OCI-LY7 (cell line): ENCODE measurements around the gene TASL. TPM values are rescaled to one million over a fixed set of nuclear protein-coding genes. Genes with fewer than 3 reads are reported as not detected.
"Not testable (repeated sequence)": the region's sequence is repeated elsewhere in the genome, so short reads cannot be mapped to it uniquely, and the experiment has no call there.

Experiments used
- BruUV-seq: library from RNA; stranded (reverse); fragments of 400-500 nt; replicated peaks from 2 replicates; lab custom pipeline; 2021; lab: Mats Ljungman, UMichigan
- CTCF ChIA-PET: fragments of 300-600 bp; sonication (Branson Sonifier 250); formaldehyde crosslinking; loops from one replicate; lab custom pipeline; 2022; ENCODE audit warnings: antibody characterized with exemption; ENCODE audit not compliant: unreplicated experiment; lab: Charles Lee
- POLR2A ChIA-PET: fragments of 300-600 bp; sonication (Branson Sonifier 250); formaldehyde crosslinking; loops from one replicate; lab custom pipeline; 2022; ENCODE audit warnings: antibody characterized with exemption; lab: Charles Lee
- DNase-seq: peaks from one replicate; pipeline ENCODE4 v3.0.0-alpha.2; 2015; ENCODE audit warnings: low spot score
- H2AFZ ChIP-seq: fragments of 200-600 bp; sonication (generic), shearing (Covaris generic); 2 replicates; pipeline ENCODE4 v1.6.1; 2014; ENCODE audit warnings: mild to moderate bottlenecking, antibody characterized with exemption, low read length, moderate library complexity
- H3K27ac ChIP-seq: fragments of 200-600 bp; sonication (generic); 2 replicates; pipeline ENCODE4 v1.5.1; 2014; ENCODE audit warnings: mixed run types, low read depth, mild to moderate bottlenecking, moderate library complexity, low read length, inconsistent platforms; ENCODE audit not compliant: poor library complexity, severe bottlenecking
- H3K36me3 ChIP-seq: fragments of 200-600 bp; sonication (generic); 2 replicates; pipeline ENCODE4 v1.6.1; 2014; ENCODE audit warnings: mild to moderate bottlenecking, antibody characterized with exemption, low read length, moderate library complexity, mixed read lengths; ENCODE audit not compliant: insufficient read depth
- H3K4me1 ChIP-seq: fragments of 200-600 bp; sonication (generic); 2 replicates; pipeline ENCODE4 v1.5.1; 2014; ENCODE audit warnings: mild to moderate bottlenecking, low read length; ENCODE audit not compliant: insufficient read depth, poor library complexity, severe bottlenecking
- H3K4me2 ChIP-seq: fragments of 200-600 bp; sonication (generic); 2 replicates; pipeline ENCODE4 v1.6.1; 2014; ENCODE audit warnings: mild to moderate bottlenecking, low read length
- H3K4me3 ChIP-seq: fragments of 200-600 bp; sonication (generic); 2 replicates; pipeline ENCODE4 v1.5.1; 2014; ENCODE audit warnings: mild to moderate bottlenecking, low read depth, low read length; ENCODE audit not compliant: poor library complexity, severe bottlenecking
- H3K79me2 ChIP-seq: fragments of 200-600 bp; sonication (generic); 2 replicates; pipeline ENCODE4 v1.6.1; 2016; ENCODE audit warnings: low read depth, mild to moderate bottlenecking, low read length, moderate library complexity, mixed read lengths; ENCODE audit not compliant: insufficient read depth
- H3K9me2 ChIP-seq: fragments of 200-600 bp; sonication (generic); 2 replicates; pipeline ENCODE4 v1.6.1; 2016; ENCODE audit warnings: mild to moderate bottlenecking, low read length, mixed read lengths; ENCODE audit not compliant: insufficient read depth
- H3K9me3 ChIP-seq: fragments of 200-600 bp; sonication (generic); 2 replicates; pipeline ENCODE4 v1.6.1; 2014; ENCODE audit warnings: mild to moderate bottlenecking, mixed run types, low read length, mixed read lengths
- H4K20me1 ChIP-seq: fragments of 200-600 bp; sonication (generic); 2 replicates; pipeline ENCODE4 v1.6.1; 2014; ENCODE audit warnings: mild to moderate bottlenecking, antibody characterized with exemption, low read length, moderate library complexity, mixed read lengths; ENCODE audit not compliant: insufficient read depth
- EZH2phosphoT487 ChIP-seq: fragments of 200-600 bp; sonication (generic); IDR thresholded peaks from 2 replicates; pipeline ENCODE4 v1.6.1; 2018; ENCODE audit warnings: low read depth, borderline replicate concordance, mild to moderate bottlenecking, mixed run types, antibody characterized with exemption, low read length, moderate library complexity, mixed read lengths
- intact Hi-C: fragments of 100-400 bp; cut with micrococcal nuclease; formaldehyde crosslinking; loops from one replicate; pipeline ENCODE4 v1.10.0; 2022; ENCODE audit not compliant: unreplicated experiment
- total RNA-seq, 2 experiments: library from RNA; depleted of rRNA in 1 of 2; stranded (reverse); fragments of >200 nt in 1 of 2; shearing (Covaris generic) in 1 of 2; gene quantifications; 2 replicates each; pipeline ENCODE4 v1.2.3, GENCODE V29; 2014 to 2022
- TF ChIP-seq, protein P1 (sequence below): fragments of 200-600 bp; sonication (generic); conservative IDR thresholded peaks from 2 replicates; pipeline ENCODE4 v1.5.1; 2014; ENCODE audit warnings: mild to moderate bottlenecking, antibody characterized with exemption, low read length, moderate library complexity, mixed read lengths

TASL gene
- total RNA-seq, 2 experiments from 2014 or later: 0.13 TPM; not detected in 1

DNA sequence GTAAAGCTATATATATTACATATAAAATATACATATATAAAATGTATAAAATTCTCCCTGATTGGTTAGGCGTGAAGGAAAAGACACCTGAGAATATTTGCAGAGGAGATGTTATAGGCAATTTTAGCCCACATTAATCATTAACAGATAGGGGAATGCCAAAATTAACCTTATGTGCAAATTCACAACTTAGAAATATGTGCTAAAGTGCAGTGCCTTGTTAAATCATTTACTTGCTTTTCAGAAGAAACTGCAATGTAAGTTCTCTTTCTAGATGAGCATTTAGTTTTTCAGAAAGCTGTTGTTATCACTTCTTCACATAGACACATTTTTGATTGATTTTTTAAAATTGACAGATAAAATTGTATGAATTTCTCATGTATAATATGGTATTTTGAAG lies 5.6 kb downstream of the TASL start:
- H3K79me2 ChIP-seq: no peaks in the 10 kb centered on the region
- DNase-seq: no peak
- intact Hi-C loops: no loop called here

DNA sequence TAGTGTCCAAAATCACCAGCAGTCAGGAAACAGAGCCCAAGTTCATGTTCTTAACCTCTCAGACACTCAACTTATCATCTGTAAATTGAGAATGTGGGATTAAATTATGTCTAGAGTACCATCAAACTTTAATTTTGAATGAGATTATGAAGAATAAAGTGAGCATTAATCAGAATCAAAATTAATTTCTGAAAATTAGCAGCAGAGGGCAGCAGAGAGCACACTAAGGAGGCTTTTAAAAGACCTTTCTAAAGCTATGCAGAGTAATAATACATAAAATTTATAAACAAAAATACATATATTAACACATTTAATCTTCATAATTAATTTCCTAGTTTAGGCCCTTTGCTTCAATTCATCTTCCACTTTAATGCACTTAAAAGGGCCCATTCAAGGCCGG lies 7.1 kb downstream of the TASL start:
- BruUV-seq: no TSS peak
- H3K4me3 ChIP-seq: no peak overlapping the region
- no peak overlapping the region for H3K27ac ChIP-seq
- ChIA-PET CTCF (no interaction called here), POLR2A (no interaction called here)
- H3K4me2 ChIP-seq: no peak overlapping the region
- intact Hi-C loops: loop anchor here (1.0 to 2.0 kb wide), 2 partner anchors 23 to 142 kb away; no protein-coding TSS in a partner anchor
- no peaks in the 10 kb centered on the region for H3K36me3 ChIP-seq
- H3K4me1 ChIP-seq: peaks cover 10% of the 10 kb centered on the region
- H3K79me2 ChIP-seq: no peaks in the 10 kb centered on the region
- peak; percentile 34 for DNase-seq
- H3K9me3 ChIP-seq: no peaks in the 10 kb centered on the region
- H4K20me1 ChIP-seq: no peaks in the 10 kb centered on the region
- H2AFZ ChIP-seq: no peak overlapping the region
- TF ChIP-seq, protein P1, sequence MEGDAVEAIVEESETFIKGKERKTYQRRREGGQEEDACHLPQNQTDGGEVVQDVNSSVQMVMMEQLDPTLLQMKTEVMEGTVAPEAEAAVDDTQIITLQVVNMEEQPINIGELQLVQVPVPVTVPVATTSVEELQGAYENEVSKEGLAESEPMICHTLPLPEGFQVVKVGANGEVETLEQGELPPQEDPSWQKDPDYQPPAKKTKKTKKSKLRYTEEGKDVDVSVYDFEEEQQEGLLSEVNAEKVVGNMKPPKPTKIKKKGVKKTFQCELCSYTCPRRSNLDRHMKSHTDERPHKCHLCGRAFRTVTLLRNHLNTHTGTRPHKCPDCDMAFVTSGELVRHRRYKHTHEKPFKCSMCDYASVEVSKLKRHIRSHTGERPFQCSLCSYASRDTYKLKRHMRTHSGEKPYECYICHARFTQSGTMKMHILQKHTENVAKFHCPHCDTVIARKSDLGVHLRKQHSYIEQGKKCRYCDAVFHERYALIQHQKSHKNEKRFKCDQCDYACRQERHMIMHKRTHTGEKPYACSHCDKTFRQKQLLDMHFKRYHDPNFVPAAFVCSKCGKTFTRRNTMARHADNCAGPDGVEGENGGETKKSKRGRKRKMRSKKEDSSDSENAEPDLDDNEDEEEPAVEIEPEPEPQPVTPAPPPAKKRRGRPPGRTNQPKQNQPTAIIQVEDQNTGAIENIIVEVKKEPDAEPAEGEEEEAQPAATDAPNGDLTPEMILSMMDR: peak; percentile 67
- TF ChIP-seq EZH2phosphoT487: no peak
- no peaks in the 10 kb centered on the region for H3K9me2 ChIP-seq

More for the DNA sequence above, 5.6 kb downstream of the TASL start:
- Histone ChIP-seq H3K27ac (no peak overlapping the region), H3K36me3 (no peaks in the 10 kb centered on the region), H4K20me1 (no peaks in the 10 kb centered on the region), H3K4me3 (no peak overlapping the region), H3K4me2 (no peak overlapping the region), H3K9me3 (no peaks in the 10 kb centered on the region), H2AFZ (no peak overlapping the region), H3K4me1 (peaks cover 14% of the 10 kb centered on the region), H3K9me2 (no peaks in the 10 kb centered on the region)
- no TSS peak for BruUV-seq
- TF ChIP-seq, protein P1: no peak
- TF ChIP-seq EZH2phosphoT487: no peak
- ChIA-PET CTCF (no interaction called here), POLR2A (interaction anchor here (0.6 to 0.8 kb wide), 2 partner anchors 146 to 152 kb away, joined by 3 read pairs; no protein-coding TSS in a partner anchor)

DNA sequence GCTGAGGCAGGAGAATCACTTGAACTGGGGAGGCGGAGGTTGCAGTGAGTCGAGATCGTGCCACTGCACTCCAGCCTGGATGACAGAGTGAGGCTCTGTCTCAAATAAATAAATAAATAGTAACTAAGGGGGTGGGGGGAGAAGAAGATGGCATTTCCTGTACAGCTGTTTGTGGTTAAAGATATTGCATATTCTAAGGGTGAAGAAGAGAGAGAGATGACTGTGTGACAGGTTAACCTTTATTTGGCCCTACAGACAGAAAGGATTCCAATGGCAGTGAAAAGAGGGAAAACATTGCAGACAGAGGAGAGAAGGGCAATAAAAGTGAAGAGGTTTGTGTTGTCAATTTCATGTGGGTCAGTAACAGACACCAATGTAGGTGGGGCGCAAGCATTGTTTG lies 9.4 kb downstream of the TASL start:
- BruUV-seq: no TSS peak
- Histone ChIP-seq H3K79me2 (no peaks in the 10 kb centered on the region), H3K9me2 (no peaks in the 10 kb centered on the region), H3K4me2 (peak overlapping the region; percentile 52; the same call in 1 of the 2 replicates), H2AFZ (no peak overlapping the region), H3K27ac (no peak overlapping the region), H3K9me3 (no peaks in the 10 kb centered on the region), H3K36me3 (no peaks in the 10 kb centered on the region), H3K4me3 (no peak overlapping the region), H3K4me1 (peaks cover 10% of the 10 kb centered on the region), H4K20me1 (no peaks in the 10 kb centered on the region)
- intact Hi-C loops: no loop called here
- DNase-seq: peak; percentile 38
- no peak for TF ChIP-seq EZH2phosphoT487
- TF ChIP-seq, protein P1: no peak
- ChIA-PET CTCF (no interaction called here), POLR2A (no interaction called here)

DNA sequence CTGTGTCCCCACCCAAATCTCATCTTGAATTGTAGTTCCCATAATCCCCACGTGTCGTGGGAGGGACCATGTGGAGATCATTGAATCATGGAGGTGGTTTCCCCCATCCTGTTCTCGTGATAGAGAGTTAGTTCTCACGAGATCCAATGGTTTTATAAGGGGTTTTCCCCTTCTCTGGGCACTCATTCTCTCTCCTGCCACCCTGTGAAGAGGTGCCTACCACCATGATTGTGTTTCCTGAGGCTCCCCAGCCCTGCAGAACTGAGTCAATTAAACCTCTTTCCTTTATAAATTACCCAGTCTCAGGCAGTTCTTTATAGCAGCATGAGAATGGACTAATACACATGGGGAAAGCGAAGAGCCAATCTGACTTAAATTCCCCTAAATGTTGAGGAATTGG lies 14.5 kb downstream of the TASL start:
- H3K27ac ChIP-seq, CTCF ChIA-PET, H2AFZ ChIP-seq, H3K79me2 ChIP-seq, H3K9me2 ChIP-seq, DNase-seq, H3K4me1 ChIP-seq, H3K4me3 ChIP-seq, BruUV-seq, H3K4me2 ChIP-seq, H3K36me3 ChIP-seq, H3K9me3 ChIP-seq, intact Hi-C loops, H4K20me1 ChIP-seq: not testable (repeated sequence)
- POLR2A ChIA-PET: interaction anchor here (0.6 kb wide), 1 partner anchor 45 kb away, joined by 3 read pairs; no protein-coding TSS in a partner anchor
